ENCODE measurements around the gene MAPK8IP1. TPM values are rescaled to one million over a fixed set of nuclear protein-coding genes. Genes with fewer than 3 reads are reported as not detected.

MAPK8IP1 gene
- total and polyA plus RNA-seq, 2 donors (not counting 1 experiment from before 2014, with no cell fraction given): 2.1 to 4.0 TPM

DNA sequence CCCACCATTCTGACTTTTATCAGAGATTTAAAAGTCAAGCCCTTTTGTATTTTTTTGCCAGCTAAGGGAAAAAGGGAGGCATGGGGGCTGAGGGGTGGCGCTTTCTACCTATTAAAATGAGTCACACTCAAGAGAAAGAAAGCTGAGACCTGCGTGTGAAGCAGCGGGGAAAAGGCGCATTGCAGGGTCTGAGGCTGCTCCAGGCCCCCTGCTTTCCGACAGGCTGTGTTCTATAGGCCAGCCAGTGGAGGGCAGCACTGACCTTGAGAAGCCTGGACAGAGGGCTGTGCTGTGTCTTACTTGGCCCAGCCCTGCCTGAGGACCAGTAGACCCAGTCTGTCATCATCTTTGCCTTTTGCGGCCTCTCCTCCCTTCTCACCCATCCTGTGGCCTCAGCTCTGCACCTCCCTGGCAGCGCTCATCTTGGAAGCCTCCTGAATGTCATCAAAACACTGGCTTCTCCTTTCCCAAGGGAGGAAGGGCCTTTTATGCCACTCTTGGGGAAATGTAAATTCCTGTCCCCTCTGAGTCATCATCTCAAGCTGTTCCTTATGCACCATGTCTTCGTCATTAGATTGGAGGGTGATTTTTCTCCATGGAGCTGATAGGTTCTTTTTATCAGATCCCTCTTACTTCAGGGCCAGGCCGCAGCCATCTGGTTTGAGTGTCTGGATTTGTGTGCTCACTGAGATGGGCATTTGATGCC is 12.6 kb upstream of the MAPK8IP1 start:
- Mint-ChIP-seq H3K4me3 (no peak overlapping the region), H3K4me1 (no peaks in the 10 kb centered on the region), H3K27me3 (no peaks in the 10 kb centered on the region), H3K27ac (no peak overlapping the region), H3K9me3 (ENCODE audit: insufficient read depth) (no peaks in the 10 kb centered on the region)
- no peaks in the 10 kb centered on the region for H4K20me1 ChIP-seq (ENCODE audit: control insufficient read depth, insufficient read depth, low read length, poor library complexity, severe bottlenecking)
- POLR2A ChIA-PET: no interaction called here
- H2AFZ ChIP-seq (ENCODE audit: insufficient read depth, low read depth, low read length, poor library complexity, severe bottlenecking): no peak overlapping the region
- H3K4me2 ChIP-seq (replicated peaks; ENCODE audit: low read depth, low read length, poor library complexity, severe bottlenecking): no peak overlapping the region
- WGBS (ENCODE audit: insufficient coverage): 91% methylated on average over 7 of the region's 9 CpGs
- CTCF ChIA-PET: interaction anchor here (0.7 to 6.5 kb wide), 21 partner anchors 8 to 208 kb away, joined by 3 to 87 read pairs (median 5); no protein-coding TSS in a partner anchor
- H3K27ac ChIP-seq (ENCODE audit: low read length in 2 of 2): no peak overlapping the region
- intact Hi-C loops (cut with micrococcal nuclease): no loop called here
- H3K4me3 ChIP-seq (ENCODE audit: control extremely low read depth in 1 of 5, extremely low read depth in 1 of 5, insufficient read depth in 1 of 5, low read depth in 2 of 5, low read length in 4 of 5): no peak overlapping the region
- H3K9ac ChIP-seq (ENCODE audit: low read length): no peak overlapping the region
- H3K79me2 ChIP-seq (ENCODE audit: control insufficient read depth, insufficient read depth, low read length): no peaks in the 10 kb centered on the region
- no peaks in the 10 kb centered on the region for H3K27me3 ChIP-seq (replicated peaks in 1 of 4; ENCODE audit: control extremely low read depth in 1 of 4, control insufficient read depth in 3 of 4, insufficient read depth in 4 of 4, low read length in 3 of 4)
- H3K4me1 ChIP-seq (ENCODE audit: control insufficient read depth in 2 of 2, insufficient read depth in 2 of 2, low read length in 2 of 2): no peaks in the 10 kb centered on the region
- H3K9me3 ChIP-seq (ENCODE audit: control extremely low read depth in 1 of 3, control insufficient read depth in 2 of 3, insufficient read depth in 1 of 3, low read length in 2 of 3): no peaks in the 10 kb centered on the region
- ATAC-seq (ENCODE audit: low read depth): peak; percentile 70
- DNase-seq: peak; percentile 60
- TF ChIP-seq, protein P1, sequence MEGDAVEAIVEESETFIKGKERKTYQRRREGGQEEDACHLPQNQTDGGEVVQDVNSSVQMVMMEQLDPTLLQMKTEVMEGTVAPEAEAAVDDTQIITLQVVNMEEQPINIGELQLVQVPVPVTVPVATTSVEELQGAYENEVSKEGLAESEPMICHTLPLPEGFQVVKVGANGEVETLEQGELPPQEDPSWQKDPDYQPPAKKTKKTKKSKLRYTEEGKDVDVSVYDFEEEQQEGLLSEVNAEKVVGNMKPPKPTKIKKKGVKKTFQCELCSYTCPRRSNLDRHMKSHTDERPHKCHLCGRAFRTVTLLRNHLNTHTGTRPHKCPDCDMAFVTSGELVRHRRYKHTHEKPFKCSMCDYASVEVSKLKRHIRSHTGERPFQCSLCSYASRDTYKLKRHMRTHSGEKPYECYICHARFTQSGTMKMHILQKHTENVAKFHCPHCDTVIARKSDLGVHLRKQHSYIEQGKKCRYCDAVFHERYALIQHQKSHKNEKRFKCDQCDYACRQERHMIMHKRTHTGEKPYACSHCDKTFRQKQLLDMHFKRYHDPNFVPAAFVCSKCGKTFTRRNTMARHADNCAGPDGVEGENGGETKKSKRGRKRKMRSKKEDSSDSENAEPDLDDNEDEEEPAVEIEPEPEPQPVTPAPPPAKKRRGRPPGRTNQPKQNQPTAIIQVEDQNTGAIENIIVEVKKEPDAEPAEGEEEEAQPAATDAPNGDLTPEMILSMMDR (IDR thresholded peaks at IDR 0.05): peak; percentile 73
- no peak for TF ChIP-seq EZH2 (IDR thresholded peaks at IDR 0.05; ENCODE audit: borderline replicate concordance, insufficient read depth, low read depth, low read length, poor library complexity, severe bottlenecking)
- peaks cover 0 to 73% of the 10 kb centered on the region in 2 experiments for H3K36me3 ChIP-seq (replicated peaks in 1 of 2; ENCODE audit: control extremely low read depth in 1 of 2, control insufficient read depth in 1 of 2, extremely low read depth in 1 of 2, insufficient read depth in 2 of 2, low read length in 1 of 2)

DNA sequence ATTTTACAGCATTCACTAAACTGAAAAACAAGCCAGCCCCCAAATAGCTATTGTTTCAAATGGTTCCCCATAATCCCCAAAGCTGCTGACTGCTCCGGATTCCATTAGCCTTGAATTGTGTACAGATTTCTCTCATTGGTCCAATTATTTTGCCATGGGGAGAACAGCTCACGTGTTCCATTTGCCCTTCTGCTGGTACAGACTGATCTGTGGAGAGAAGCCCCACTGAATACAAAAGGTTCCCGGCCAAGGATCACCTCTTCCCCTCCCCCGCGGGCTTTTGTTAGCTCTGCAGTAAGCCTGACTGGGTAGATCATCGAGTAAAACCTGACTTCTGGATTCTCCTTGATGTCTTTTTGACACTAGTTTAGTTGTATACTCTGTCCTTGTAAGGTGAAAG is 9.1 kb upstream of the MAPK8IP1 start:
- intact Hi-C loops (cut with micrococcal nuclease): no loop called here
- Histone ChIP-seq H3K9ac (ENCODE audit: low read length) (no peak overlapping the region), H3K27ac (ENCODE audit: low read length in 2 of 2) (no peak overlapping the region), H3K36me3 (replicated peaks in 1 of 2; ENCODE audit: control extremely low read depth in 1 of 2, control insufficient read depth in 1 of 2, extremely low read depth in 1 of 2, insufficient read depth in 2 of 2, low read length in 1 of 2) (peaks cover 0 to 67% of the 10 kb centered on the region in 2 experiments), H3K4me2 (replicated peaks; ENCODE audit: low read depth, low read length, poor library complexity, severe bottlenecking) (no peak overlapping the region), H3K79me2 (ENCODE audit: control insufficient read depth, insufficient read depth, low read length) (no peaks in the 10 kb centered on the region), H2AFZ (ENCODE audit: insufficient read depth, low read depth, low read length, poor library complexity, severe bottlenecking) (no peak overlapping the region), H3K9me3 (ENCODE audit: control extremely low read depth in 1 of 3, control insufficient read depth in 2 of 3, insufficient read depth in 1 of 3, low read length in 2 of 3) (no peaks in the 10 kb centered on the region), H4K20me1 (ENCODE audit: control insufficient read depth, insufficient read depth, low read length, poor library complexity, severe bottlenecking) (no peaks in the 10 kb centered on the region), H3K4me3 (ENCODE audit: control extremely low read depth in 1 of 5, extremely low read depth in 1 of 5, insufficient read depth in 1 of 5, low read depth in 2 of 5, low read length in 4 of 5) (no peak overlapping the region), H3K4me1 (ENCODE audit: control insufficient read depth in 2 of 2, insufficient read depth in 2 of 2, low read length in 2 of 2) (no peaks in the 10 kb centered on the region), H3K27me3 (replicated peaks in 1 of 4; ENCODE audit: control extremely low read depth in 1 of 4, control insufficient read depth in 3 of 4, insufficient read depth in 4 of 4, low read length in 3 of 4) (no peaks in the 10 kb centered on the region)
- ChIA-PET POLR2A (no interaction called here), CTCF (interaction anchor here (0.6 to 6.5 kb wide), 3 partner anchors 8 to 131 kb away, joined by 3 to 87 read pairs (median 4); no protein-coding TSS in a partner anchor)
- Mint-ChIP-seq H3K4me1 (no peaks in the 10 kb centered on the region), H3K27me3 (no peaks in the 10 kb centered on the region), H3K9me3 (ENCODE audit: insufficient read depth) (no peaks in the 10 kb centered on the region), H3K4me3 (no peak overlapping the region), H3K27ac (no peak overlapping the region)
- 80% methylated on average over 2 of the region's 6 CpGs for WGBS (ENCODE audit: insufficient coverage)
- no peak for TF ChIP-seq EZH2 (IDR thresholded peaks at IDR 0.05; ENCODE audit: borderline replicate concordance, insufficient read depth, low read depth, low read length, poor library complexity, severe bottlenecking)
- TF ChIP-seq, protein P1 (IDR thresholded peaks at IDR 0.05): no peak
- ATAC-seq (ENCODE audit: low read depth) (no peak), DNase-seq (no peak)

Data from B cell (primary cell).